ENCODE data around the gene CCBE1.
"Not testable (repeated sequence)": the region's sequence is repeated elsewhere in the genome, so short reads cannot be mapped to it uniquely, and the experiment has no call there.

The CCBE1 gene

DNA sequence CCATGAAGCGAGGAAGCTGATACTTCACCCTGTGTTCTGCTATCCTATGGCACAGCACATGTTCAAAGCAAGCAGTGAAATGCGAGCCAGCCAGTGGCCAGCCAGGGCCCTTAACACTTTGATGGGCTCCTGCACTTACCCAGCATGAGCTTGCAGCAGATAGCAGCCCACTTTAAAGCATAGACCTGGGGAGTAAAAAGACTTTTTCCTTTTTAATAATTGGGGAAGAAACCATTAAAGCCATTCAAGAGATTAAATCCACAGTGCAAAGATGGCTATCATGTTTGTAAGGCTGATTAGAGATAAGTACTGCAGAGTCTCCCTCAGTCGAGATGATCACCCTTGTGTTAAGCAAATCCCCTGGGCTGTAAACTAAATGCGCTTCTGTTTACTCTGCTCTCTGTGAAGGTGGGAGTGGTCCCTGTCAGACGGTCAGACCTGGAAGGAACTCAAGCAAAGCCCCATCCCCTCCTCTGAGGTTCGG lies 15.7 kb downstream of the CCBE1 start:
- DNase-seq (ENCODE audit: low read depth in 2 of 2) = no peak

DNA sequence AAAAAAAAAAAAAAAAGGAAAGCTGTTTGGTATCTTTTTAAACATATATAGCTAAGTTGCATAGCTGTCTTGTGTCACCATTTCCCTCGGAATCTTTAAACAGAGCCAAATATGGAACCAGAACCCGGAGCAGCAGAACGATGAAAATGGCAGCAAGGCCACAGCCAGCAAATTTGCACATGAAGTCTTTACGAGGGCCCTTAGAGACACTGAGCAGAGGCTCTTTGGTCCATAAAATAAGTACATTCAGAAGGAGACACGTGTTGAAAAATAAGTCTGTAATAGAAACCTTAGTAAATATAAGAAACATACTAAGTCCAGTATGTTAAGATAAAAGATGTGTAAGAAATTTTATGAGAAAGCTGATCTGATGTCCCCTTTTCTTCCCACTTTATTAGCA lies 16.2 kb downstream of the CCBE1 start:
- no peak for DNase-seq (ENCODE audit: low read depth in 2 of 2)

DNA sequence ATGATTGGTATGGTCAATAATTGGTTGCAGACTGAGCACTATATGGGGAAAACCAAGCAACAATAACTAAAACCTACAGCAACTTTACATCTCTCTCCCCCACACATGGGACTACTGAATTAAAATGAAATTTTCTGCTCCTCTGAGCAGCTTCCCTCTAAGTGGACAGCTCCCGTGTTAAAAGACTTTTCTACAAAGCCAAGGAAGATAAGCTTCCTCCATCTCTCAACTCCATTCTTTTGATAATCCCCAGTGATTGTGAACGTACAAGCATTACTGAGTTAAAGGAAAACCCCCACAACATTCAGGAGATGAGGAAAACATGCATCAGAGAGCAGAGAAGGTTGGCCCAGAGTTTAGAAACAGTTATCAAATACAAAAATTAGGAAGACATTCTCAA lies 21.9 kb downstream of the CCBE1 start:
- DNase-seq (ENCODE audit: low read depth in 2 of 2) = no peak

DNA sequence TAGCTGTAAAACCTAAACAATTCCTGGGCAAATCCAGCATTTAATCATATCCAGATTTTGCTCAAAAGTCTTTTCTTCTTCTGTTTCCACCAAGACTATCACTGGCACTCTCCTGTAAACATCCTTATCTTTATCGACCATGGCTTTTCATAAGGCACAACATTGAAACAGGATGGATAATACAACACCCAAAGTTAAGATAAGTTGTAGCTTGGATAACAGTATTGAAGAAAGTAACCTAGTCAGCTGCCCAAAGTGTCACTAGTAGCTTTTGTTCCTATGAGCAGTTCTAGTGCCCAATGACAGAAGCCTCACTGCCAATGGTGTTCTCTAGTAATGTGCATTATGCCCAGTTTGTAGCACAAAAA lies 22.3 kb downstream of the CCBE1 start:
- no peak for DNase-seq (ENCODE audit: low read depth in 2 of 2)

DNA sequence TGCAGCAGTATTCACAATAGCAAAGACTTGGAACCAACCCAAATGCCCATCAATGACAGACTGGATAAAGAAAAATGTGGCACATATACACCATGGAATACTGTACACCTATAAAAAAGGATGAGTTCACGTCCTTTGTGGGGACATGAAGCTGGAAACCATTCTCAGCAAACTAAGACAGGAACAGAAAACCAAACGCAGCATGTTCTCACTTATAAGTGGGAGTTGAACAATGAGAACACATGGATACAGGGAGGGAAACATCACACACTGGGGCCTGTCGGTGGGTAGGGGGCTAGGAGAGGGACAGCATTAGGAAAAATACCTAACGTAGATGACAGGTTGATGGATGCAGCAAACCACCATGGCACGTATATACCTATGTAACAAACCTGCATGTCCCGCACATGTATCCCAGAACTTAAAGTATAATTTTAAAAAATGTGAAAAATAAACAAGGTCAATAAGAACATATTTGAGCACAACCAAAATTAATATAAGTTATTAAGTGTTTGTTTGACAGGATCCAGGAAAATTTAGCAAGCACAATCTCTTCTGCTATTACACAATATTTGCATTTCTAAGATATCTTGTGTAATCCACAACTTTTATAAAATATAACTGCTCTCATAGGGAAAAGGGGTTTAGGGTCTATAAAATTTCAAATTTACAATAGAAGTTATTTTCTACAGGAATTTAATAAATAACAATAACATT lies 22.9 kb downstream of the CCBE1 start:
- no peak for DNase-seq (ENCODE audit: low read depth in 2 of 2)

DNA sequence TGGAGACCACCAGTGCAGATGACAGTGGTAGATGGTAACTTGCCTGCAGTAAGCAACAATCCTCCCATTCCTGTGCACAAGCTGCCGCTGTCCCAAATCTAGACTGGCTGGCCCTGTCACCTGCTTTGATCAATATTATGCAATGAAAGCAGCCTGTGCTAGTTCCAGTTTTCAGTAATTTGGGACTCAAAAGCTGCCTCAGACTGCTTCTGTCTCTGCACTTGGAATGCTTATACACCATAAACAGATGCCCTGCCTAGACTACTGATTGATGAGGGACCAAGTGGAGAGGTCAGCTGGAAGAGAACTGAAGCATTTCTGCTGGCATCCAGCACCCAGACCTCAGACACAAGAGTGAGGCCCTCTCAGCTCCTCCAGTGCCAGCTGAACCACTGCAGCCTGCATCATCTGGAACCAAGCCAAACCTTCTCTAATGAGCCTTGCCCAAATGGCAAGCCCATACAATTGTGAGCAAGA lies 24.9 kb downstream of the CCBE1 start:
- DNase-seq (ENCODE audit: low read depth in 2 of 2) = no peak

DNA sequence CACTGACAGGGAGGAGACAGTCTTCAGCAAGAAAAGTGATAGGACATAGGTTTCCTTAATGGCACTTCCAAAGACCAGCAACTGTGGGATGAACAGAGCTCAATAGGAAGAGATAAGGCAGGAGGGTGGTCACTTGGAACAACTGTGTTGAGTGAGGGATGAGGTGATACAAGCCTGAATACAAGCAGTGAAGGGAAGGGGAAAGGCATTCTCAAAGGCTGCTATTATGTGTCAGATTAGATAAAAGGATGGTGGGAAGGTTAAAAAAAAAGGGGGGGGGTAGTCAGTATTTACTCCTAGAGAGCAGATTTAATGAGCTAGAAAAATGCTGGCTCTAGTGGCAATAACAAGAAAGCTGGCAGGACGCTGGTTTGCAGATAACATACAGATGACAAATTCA lies 25.7 kb downstream of the CCBE1 start:
- DNase-seq (ENCODE audit: low read depth in 2 of 2) = no peak

DNA sequence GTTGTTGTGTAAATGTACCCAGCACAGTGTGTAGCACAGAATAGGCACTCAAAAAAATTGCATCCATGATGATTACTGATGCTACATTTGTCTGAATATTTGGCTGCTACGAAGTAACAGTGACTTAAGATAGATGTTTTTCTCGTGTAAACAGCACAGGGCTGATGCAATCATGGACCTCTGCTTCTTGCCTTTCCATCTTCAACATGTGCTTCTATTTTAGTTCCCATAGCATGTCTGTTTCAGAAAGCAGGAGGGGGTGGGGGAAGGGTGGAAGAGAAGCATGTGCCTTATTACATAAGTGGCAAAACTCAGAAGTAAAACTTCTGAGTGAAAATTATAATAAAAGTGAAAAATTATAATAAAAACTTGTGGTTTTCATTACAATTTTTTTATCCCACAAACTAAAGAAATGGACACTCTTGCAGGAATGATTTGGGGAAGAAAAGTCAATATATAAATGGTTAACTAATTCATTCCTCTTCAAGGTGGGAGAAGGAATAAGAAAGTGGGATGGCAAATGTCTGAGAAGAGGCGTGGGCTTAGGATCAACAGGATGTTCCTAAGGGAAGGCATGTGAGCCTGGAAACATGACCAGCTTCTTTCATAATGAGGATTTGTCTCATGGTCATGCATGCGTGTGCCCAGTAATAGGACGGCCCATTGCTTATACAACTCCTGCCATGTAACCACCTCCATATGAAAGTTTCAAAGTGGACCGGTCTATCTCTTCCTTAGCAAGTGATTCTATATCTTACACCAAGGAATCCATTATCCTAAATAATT lies 27.2 kb downstream of the CCBE1 start:
- DNase-seq (ENCODE audit: low read depth in 2 of 2) = no peak

DNA sequence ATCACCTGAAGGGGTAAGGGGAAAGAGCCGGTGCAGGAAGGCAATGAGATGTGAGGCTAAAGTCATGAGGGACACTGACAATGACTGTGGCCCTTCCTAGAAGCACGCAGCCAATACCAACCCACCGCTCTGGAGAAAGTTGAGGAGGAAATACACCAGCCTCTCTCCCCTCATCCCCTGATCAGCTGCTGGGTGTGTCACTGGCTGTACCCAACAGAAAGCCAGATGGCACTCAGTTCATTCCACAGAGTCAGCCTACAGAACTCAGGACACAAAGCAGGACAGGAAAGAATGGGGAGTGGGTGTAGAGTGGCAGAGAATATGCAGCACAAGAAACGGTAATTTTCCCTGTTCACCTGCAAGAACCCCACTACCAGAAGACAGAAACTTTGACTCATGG lies 29.7 kb downstream of the CCBE1 start:
- DNase-seq (ENCODE audit: low read depth in 2 of 2) = no peak

DNA sequence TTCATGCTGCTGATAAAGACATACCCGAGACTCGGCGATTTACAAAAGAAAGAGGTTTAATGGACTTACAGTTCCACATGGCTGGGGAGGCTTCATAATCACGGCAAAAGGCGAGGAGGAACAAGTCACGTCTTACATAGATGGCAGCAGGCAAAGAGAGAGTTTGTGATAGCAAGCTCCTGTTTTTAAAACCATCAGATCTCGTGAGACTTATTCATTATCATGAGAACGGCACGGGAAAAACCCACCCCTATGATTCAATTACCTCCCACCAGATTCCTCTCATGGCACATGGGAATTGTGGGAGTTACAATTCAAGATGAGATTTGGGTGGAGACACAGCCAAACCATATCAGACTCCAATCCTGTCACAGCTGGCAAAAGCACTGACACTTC lies 31.2 kb downstream of the CCBE1 start:
- DNase-seq (ENCODE audit: low read depth in 2 of 2) = not testable (repeated sequence)

DNA sequence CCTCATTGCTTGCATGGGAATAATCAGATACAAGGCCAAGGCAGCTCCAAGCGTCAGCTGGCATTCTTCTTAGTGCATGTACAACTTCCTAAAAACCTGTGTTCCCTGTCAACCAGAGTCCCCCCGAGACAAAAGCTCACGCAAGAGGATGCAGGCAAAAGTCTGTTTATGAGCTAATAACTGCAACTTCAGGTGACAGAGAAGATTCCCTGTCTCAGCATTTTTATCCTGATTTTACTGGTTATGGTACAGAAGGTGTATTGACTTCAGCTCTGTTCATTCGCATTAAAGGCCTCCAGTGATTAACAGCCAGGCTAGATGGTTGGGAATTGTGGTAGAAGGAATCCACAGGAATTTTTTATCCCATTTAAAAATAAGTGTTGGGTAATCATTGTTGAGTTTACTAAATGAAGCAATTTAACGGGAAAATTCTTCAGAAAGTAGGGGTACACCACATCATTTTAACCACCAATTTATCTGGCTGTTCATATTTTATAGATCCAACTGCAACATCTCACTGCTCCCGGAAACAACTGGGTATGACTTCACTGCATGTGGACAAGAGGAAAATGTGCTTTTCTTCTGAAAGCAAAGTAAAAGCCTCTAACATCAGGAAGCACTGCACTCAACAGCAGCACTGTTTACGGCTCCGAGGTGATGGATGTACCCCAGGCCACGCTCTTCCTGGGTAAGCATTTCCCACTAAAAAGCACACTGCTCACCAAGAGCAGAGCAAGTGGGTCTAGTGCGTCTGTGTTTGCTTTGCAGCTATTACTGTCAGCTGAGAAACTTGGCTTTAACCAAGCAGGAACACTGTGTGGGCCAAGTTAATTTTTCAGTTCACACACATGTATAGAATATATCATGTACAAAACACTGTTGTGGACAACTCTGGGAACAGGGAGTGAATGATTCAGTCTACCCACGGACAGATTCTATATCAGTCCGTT lies 31.9 kb downstream of the CCBE1 start:
- no peak for DNase-seq (ENCODE audit: low read depth in 2 of 2)

DNA sequence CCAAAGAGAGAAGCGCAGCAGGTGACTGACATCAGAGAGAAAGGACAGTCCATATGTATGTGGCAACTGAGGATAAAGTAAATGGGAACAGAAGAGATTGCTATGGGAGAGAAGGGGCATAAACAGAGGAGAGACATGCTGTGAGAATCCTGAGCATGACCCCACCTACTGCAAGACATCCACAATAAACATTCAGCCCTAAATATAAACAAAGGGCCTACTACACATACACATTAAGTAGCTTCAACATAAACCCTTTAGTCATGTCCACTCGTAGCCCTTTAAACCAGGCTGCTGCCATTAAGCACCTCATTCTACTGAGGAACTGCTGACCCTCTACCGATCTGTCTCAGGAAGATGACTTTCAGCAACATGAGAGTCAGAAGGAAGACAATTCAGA lies 32.9 kb downstream of the CCBE1 start:
- DNase-seq (ENCODE audit: low read depth in 2 of 2) = no peak

DNA sequence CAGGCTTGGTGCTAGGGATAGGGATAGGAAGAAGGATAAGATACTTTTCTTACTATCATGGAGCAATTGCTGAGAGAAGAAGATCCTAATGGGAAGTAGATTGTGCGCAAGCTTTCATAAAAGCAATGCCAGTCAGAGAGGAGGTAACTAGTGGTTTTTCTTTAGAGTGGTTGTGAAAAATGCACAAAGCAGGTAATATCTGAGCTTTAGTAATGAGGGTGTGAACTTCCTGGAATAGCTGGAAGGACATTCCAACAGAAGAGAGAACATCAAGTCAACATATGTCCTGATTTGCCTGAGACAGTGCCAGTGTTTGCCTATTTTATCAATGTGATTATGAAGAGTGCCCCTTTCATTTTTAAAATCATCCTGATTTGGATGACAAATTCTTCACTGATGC lies 34.1 kb downstream of the CCBE1 start:
- DNase-seq (ENCODE audit: low read depth in 2 of 2) = no peak

DNA sequence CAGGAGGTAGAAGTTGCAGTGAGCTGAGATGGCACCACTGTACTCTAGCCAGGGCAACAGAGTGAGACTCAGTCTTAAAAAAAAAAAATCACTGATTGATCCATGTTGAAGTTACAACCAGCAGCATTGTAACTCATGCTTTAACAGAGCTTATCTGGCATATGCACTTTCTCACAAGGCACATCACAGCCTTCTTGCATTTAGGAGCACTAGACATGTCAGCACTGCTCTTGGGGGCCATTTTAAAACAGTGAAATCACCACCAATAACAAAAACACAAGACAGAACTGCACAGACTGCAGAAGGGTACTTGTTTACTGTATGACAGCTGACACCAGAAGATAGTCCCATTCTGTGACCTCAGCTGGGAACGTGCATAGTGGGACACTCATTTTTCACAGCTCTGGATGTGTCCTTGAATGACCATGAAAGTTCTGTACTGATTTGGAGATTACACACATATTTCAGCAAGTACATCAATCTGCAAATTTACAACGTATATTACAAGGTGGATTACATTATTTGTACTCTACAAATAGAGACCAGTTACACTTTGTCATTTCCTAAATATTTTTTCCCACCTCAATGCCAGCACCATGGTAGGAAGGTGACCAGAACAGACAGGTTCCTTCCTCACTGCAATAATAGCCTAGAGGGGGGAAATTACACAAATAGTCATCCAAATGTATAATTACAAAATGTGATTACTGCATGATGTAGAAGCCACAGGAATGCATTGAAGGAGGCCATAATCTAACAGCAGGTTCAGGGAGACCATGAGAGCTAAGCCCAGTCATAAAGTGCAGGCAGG lies 35.1 kb downstream of the CCBE1 start:
- DNase-seq (ENCODE audit: low read depth in 2 of 2) = no peak

DNA sequence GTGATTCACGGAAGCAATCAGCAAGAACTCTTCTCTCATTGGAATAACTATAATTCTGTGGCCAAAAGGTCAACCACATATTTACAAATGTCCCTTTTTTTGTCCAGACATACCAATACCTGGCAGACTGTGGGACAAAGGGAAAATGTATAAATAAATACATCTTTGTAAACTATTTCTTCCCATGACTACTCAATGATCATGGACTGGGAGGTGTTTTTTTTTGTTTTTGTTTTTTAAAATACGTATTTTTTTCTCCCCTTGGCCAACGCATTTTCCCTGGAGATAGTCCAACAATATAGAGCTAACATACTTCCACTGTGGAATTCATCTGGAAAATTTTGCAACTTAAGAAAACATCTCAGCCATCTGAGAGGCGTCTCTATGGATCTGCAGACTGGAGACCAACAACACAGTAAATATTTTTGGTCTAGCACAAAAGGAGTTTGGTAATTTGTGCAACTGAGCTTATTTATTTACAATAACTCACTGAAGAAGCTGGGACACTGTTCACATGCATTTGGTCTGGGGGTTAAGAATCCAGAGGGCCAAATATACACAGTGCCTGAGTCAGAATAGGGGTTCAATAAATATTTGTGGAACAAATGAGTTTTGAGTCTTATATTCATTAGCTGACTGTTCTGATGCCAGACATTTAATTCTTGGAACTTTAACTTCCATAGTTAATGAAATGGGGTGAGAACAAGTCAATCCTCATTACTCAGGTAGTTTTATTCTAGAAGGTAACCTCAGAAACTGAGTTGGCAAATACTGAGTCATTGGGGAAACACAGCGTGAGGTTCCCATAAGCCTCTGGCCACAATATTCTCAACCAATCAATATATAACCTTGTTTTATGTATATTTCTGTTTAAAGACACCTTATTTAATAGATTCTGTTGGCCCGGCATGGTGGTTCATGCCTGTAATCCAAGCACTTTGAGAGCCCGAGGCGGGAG lies 36.2 kb downstream of the CCBE1 start:
- DNase-seq (ENCODE audit: low read depth in 2 of 2) = no peak

DNA sequence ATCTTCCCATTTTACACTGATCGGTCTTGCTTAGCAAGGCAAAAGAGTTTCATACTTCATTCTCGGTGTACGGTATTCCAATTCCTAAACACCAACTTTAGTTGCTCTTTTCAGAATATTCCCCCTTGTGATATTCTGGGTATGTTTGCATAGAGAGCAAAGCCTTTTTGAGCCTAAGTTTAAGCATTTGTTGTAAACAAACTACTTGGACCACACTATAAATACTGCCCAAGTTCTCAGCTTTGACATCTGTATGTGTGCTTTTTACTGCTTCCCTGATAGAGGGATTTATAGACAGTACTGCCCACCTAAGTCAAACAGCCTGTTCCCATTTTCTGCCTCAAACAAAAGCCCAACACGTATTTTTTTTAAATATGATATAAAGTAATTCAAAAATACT lies 36.9 kb downstream of the CCBE1 start:
- DNase-seq (ENCODE audit: low read depth in 2 of 2) = no peak

DNA sequence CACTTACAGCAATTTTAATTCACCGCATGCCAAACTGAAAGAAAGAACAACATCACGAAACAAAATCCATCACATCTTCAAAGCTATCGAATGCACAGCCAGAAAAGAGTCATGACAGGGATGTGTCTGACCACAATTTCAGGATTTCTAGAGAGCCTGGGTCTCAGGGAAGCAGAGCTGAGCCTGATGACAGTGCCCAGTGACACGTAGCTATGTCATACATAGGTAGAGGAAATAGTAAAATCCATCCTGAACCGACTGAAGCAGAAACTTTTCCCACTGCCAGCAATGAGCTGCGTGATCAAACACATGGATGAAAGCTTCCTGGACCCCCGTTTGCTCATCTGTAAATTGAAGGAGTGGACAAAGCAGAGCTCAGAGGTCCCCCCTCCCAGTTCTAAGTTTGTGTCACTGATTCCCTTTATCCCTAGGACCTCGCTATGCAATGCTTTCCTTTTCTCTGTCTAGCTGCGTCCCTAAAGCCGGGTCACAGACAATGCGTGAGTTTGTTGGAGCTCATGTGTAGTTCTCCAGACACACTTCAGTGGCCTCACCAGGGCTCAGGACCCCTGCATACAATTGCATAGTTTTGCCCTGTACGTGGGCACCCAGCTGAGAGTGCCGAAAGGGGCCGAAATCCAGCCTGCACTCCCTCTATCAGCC lies 37.6 kb downstream of the CCBE1 start:
- no peak for DNase-seq (ENCODE audit: low read depth in 2 of 2)

DNA sequence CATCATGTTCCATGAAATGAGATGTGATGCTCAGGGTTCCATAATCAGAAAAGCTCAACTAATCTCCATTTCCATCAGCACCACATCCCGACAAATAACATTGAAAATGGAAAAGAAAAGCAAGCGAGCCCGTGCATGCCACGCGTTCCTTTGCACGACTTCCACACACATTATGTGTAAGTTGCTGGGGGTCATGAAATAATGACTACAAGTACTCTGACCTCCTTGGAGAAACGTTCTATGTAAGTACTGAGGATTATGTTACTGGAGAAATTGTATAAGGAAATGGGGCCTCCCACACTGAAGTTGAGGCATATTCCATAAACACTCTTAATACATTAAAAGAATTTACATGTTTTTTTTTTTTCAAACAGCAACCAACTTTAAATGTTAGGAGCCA lies 38.3 kb downstream of the CCBE1 start:
- DNase-seq (ENCODE audit: low read depth in 2 of 2) = no peak

DNA sequence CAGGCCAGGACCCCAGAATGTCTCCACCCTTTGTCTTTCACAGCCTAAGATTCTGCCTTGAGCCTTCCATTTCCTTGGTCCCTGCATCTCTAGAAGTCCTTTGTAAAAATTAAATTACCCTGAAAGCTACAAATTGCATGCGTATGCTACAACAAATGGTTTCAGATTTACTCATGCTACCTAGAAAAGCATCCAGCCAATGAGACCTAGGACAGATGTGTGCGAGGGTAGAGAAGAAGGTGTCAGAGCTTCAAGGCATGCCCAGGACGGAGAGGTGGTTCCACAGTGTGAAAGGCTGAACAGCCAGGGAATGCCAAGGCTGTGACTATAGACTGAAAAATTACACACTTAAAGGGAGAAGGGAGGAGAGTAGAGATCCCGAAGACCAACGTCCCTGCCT lies 40.2 kb downstream of the CCBE1 start:
- no peak for DNase-seq (ENCODE audit: low read depth in 2 of 2)

Data from stimulated activated CD8-positive, alpha-beta memory T cell treated with anti-CD3 and anti-CD28 coated beads, Interleukin-15, amount 100 ng/mL, for 4 hours (primary cell).